Esophagus squamous epithelium (tissue), 5 donors: ENCODE results near the gene B4GALNT2. TPM values are rescaled to one million over a fixed set of nuclear protein-coding genes. Genes with fewer than 3 reads are reported as not detected.
"Not testable (repeated sequence)": the region's sequence is repeated elsewhere in the genome, so short reads cannot be mapped to it uniquely, and the experiment has no call there.

ENCODE experiments used
- DNase-seq: peaks from one replicate; lab custom pipeline; 2025; lab: John Stamatoyannopoulos, UW
- H3K27ac ChIP-seq, 4 donors: fragments of 200-600 bp; sonication (generic); one replicate each; pipeline ENCODE4 v1.5.1; 2016 to 2019; ENCODE audit warnings: mild to moderate bottlenecking in 1 of 4
- H3K27me3 ChIP-seq, 4 donors: fragments of 200-600 bp; sonication (generic); 1 replicate in 3 of 4; 2 replicates in 1 of 4; pipeline versions ENCODE4 v1.5.1 to v1.6.0; 2017 to 2021; ENCODE audit warnings: antibody characterized with exemption in 1 of 4
- H3K36me3 ChIP-seq, 3 donors: fragments of 200-600 bp; sonication (generic); one replicate each; pipeline ENCODE4 v1.5.1; 2016 to 2019
- H3K4me1 ChIP-seq, 3 donors: fragments of 200-600 bp; sonication (generic); one replicate each; pipeline ENCODE4 v1.5.1; 2017 to 2019
- H3K4me3 ChIP-seq, 4 donors: fragments of 200-600 bp; sonication (generic); 1 replicate in 3 of 4; 2 replicates in 1 of 4; pipeline ENCODE4 v1.5.1; 2016 to 2019; ENCODE audit warnings: mild to moderate bottlenecking in 2 of 4, moderate library complexity in 1 of 4
- H3K9me3 ChIP-seq, 3 donors: fragments of 200-600 bp; sonication (generic); one replicate each; pipeline ENCODE4 v1.5.1; 2016 to 2019
- POLR2A ChIP-seq, 4 donors: fragments of 450-650 bp; IDR thresholded peaks; one replicate each; pipeline ENCODE4 v1.6.1; 2017; ENCODE audit warnings: antibody characterized with exemption in 4 of 4, mild to moderate bottlenecking in 4 of 4, moderate library complexity in 3 of 4
- WGBS, 2 donors: methylation state at CpG; one replicate each; pipeline ENCODE4 v1.1.5; 2018; 5-methylcytosine and 5-hydroxymethylcytosine counted together
- intact Hi-C: fragments of 100-400 bp; cut with DNase I; formaldehyde crosslinking; loops from one replicate; pipeline ENCODE4 v1.15.0; 2022
- total RNA-seq, 4 donors: library from RNA; depleted of rRNA; stranded (reverse); fragments of >200 nt; gene quantifications; one replicate each; pipeline ENCODE4 v1.1.0, GENCODE V29; 2016
- TF ChIP-seq, protein P1 (sequence below), 6 experiments: fragments of 450-650 bp in 4 of 6; fragments of 200-600 bp in 2 of 6; sonication (generic) in 2 of 6; IDR thresholded peaks; one replicate each; pipeline ENCODE4 v1.5.1; 2016 to 2019; ENCODE audit warnings: antibody characterized with exemption in 6 of 6, mild to moderate bottlenecking in 4 of 6, moderate library complexity in 4 of 6
- donor health status: DM: yes; HTN: yes; CAD: no.

The B4GALNT2 gene
- total RNA-seq, 4 donors from 2014 or later, result 0.04 TPM; not detected in 3

DNA sequence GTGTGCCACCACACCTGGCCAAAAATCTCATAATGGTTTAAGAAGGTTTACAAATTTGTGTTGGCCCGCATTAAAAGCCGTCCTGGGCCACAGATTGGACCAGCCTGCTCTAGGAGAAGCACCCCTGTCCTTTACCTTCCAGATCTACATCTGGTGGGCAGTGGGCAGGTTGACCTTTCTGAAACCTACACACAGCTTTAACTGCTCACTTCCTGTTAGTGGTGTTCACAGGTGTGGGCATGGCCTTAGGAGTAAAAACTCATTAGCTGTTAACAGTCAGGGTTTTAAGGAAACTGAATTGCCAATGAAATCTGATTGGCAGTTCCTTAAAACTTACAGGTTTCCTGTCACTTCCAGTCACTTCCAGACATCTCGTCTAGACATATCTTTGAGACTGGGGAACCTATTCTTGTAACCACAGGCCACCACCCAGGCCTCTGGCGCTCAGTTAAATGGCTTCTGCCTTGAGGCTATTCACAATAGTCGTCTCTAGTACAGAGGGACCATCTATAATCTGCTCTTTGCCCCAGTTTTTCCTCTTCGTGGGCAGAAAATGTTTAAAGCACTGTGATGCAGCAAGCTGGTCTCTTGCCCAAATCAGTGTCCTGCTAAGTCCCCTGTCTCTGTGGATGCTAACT, 48.5 kb downstream of the B4GALNT2 start:
- H3K27ac ChIP-seq, result no peak overlapping the region
- 72 to 79% methylated on average over 6 of the region's 6 CpGs for WGBS, 2 donors
- H3K4me1 ChIP-seq, result no peaks in the 10 kb centered on the region
- intact Hi-C loops, result loop anchor here (5.0 kb wide), 1 partner anchor 41 kb away; no protein-coding TSS in a partner anchor
- H3K9me3 ChIP-seq, result peaks cover 0 to 17% (median 17%) of the 10 kb centered on the region in 3 donors
- no peak overlapping the region for H3K4me3 ChIP-seq
- DNase-seq, result no peak
- H3K36me3 ChIP-seq, result no peaks in the 10 kb centered on the region
- TF ChIP-seq POLR2A (IDR thresholded peaks at IDR 0.05), result no peak
- TF ChIP-seq, protein P1, sequence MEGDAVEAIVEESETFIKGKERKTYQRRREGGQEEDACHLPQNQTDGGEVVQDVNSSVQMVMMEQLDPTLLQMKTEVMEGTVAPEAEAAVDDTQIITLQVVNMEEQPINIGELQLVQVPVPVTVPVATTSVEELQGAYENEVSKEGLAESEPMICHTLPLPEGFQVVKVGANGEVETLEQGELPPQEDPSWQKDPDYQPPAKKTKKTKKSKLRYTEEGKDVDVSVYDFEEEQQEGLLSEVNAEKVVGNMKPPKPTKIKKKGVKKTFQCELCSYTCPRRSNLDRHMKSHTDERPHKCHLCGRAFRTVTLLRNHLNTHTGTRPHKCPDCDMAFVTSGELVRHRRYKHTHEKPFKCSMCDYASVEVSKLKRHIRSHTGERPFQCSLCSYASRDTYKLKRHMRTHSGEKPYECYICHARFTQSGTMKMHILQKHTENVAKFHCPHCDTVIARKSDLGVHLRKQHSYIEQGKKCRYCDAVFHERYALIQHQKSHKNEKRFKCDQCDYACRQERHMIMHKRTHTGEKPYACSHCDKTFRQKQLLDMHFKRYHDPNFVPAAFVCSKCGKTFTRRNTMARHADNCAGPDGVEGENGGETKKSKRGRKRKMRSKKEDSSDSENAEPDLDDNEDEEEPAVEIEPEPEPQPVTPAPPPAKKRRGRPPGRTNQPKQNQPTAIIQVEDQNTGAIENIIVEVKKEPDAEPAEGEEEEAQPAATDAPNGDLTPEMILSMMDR (IDR thresholded peaks at IDR 0.05), result no peak
- peaks cover 0 to 29% (median 0%) of the 10 kb centered on the region in 4 donors for H3K27me3 ChIP-seq

GRCh38 chr17:49183341-49183740, 50.8 kb downstream of the B4GALNT2 start:
- Histone ChIP-seq H3K27me3 (peaks cover 0 to 23% (median 0%) of the 10 kb centered on the region in 4 donors), H3K4me1 (no peaks in the 10 kb centered on the region), H3K4me3 (no peak overlapping the region), H3K36me3 (no peaks in the 10 kb centered on the region), H3K27ac (no peak overlapping the region), H3K9me3 (peaks cover 0 to 5% (median 0%) of the 10 kb centered on the region in 3 donors)
- no peak for DNase-seq
- intact Hi-C loops, result loop anchor here (5.0 kb wide), 1 partner anchor 39 kb away; no protein-coding TSS in a partner anchor
- WGBS, 2 donors, result 86 to 89% methylated on average over 1 of the region's 5 CpGs
- TF ChIP-seq POLR2A (IDR thresholded peaks at IDR 0.05), result no peak
- TF ChIP-seq, protein P1 (IDR thresholded peaks at IDR 0.05), result no peak

GRCh38 chr17:49183801-49184200, 51.2 kb downstream of the B4GALNT2 start:
- no peak for DNase-seq
- intact Hi-C loops, result loop anchor here (5.0 kb wide), 1 partner anchor 38 kb away; no protein-coding TSS in a partner anchor

GRCh38 chr17:49184522-49184921, 52.0 kb downstream of the B4GALNT2 start:
- intact Hi-C loops, result loop anchor here (5.0 kb wide), 1 partner anchor 38 kb away; no protein-coding TSS in a partner anchor
- H3K9me3 ChIP-seq, H3K36me3 ChIP-seq, H3K4me3 ChIP-seq, H3K27ac ChIP-seq, DNase-seq, H3K4me1 ChIP-seq: not testable (repeated sequence)
- H3K27me3 ChIP-seq, result peaks cover 0 to 23% (median 0%) of the 10 kb centered on the region in 4 donors

More at GRCh38 chr17:49183801-49184200, 51.2 kb downstream of the B4GALNT2 start:
- no peaks in the 10 kb centered on the region for H3K36me3 ChIP-seq
- H3K4me1 ChIP-seq, result no peaks in the 10 kb centered on the region
- WGBS, 2 donors, result 92% methylated on average over 4 of the region's 7 CpGs; no CpG with 5 or more reads in 1 of the 2 donors
- no peak overlapping the region for H3K4me3 ChIP-seq
- peaks cover 0 to 5% (median 0%) of the 10 kb centered on the region in 3 donors for H3K9me3 ChIP-seq
- H3K27me3 ChIP-seq, result peaks cover 0 to 23% (median 0%) of the 10 kb centered on the region in 4 donors
- TF ChIP-seq POLR2A (IDR thresholded peaks at IDR 0.05), result no peak
- no peak overlapping the region for H3K27ac ChIP-seq

DNA sequence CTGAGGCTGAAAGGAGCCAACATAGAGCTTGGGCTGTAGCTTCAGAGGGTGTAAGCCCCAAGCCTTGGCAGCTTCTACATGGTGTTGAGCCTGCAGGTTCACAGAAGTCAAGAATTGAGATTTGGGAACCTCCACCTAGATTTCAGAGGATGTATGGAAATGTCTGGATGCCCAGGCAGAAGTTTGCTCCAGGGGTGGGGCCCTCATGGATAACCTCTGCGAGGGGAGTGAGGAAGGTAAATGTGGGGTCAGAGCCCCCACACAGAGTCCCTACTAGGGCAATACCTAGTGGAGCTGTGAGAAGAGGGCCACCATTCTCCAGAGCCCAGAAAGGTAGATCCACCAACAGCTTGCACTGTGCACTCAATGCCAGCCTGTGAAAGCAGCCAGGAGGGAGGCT, 52.8 kb downstream of the B4GALNT2 start:
- H3K27ac ChIP-seq, result not testable (repeated sequence)

GRCh38 chr17:49187301-49187700, 54.7 kb downstream of the B4GALNT2 start:
- H3K36me3 ChIP-seq, result no peaks in the 10 kb centered on the region
- peaks cover 0 to 16% (median 0%) of the 10 kb centered on the region in 3 donors for H3K4me1 ChIP-seq
- no peak overlapping the region for H3K4me3 ChIP-seq
- TF ChIP-seq, protein P1 (IDR thresholded peaks at IDR 0.05), result no peak
- no peak for TF ChIP-seq POLR2A (IDR thresholded peaks at IDR 0.05)
- H3K27me3 ChIP-seq, result peaks cover 0 to 23% (median 0%) of the 10 kb centered on the region in 4 donors
- no peak for DNase-seq
- peaks cover 0 to 5% (median 0%) of the 10 kb centered on the region in 3 donors for H3K9me3 ChIP-seq
- intact Hi-C loops, result no loop called here
- H3K27ac ChIP-seq, result no peak overlapping the region
- WGBS, 2 donors, result 82 to 87% methylated on average over 3 of the region's 3 CpGs

More for the DNA sequence above, 52.8 kb downstream of the B4GALNT2 start:
- peaks cover 0 to 23% (median 0%) of the 10 kb centered on the region in 4 donors for H3K27me3 ChIP-seq
- H3K4me3 ChIP-seq, intact Hi-C loops, H3K36me3 ChIP-seq, DNase-seq, H3K4me1 ChIP-seq, H3K9me3 ChIP-seq: not testable (repeated sequence)
- WGBS, 2 donors, result 75% methylated on average over 1 of the region's 1 CpG; no CpG with 5 or more reads in 1 of the 2 donors
